HepG2 (cell line): ENCODE results near the gene NXPE1. TPM values are rescaled to one million over a fixed set of nuclear protein-coding genes. Genes with fewer than 3 reads are reported as not detected.
A peak's percentile ranks its signal among the peaks of the same experiment; 100 is the strongest.

ENCODE experiments used
- ATAC-seq: fragments of 200-7000 bp; cut with Tn5 transposase; 3 replicates; pipeline ENCODE4 v1.9.1; 2020; ENCODE audit warnings: mild to moderate bottlenecking, moderate library complexity
- BruUV-seq: library from RNA; stranded (reverse); fragments of 400-500 nt; replicated peaks from 2 replicates; lab custom pipeline; 2021; lab: Mats Ljungman, UMichigan
- CTCF ChIA-PET: fragments of 300-600 bp; formaldehyde crosslinking; extraction: SDS; loops from one replicate; lab custom pipeline; 2021; ENCODE audit warnings: low total read pairs, inconsistent platforms, low intra/inter-chr PET ratio; lab: Yijun Ruan, JAX
- POLR2A ChIA-PET: fragments of 350-600 bp; sonication (Branson Sonifier 250); formaldehyde crosslinking; loops from one replicate; lab custom pipeline; 2020; ENCODE audit warnings: antibody characterized with exemption, inconsistent platforms; lab: Yijun Ruan, JAX
- DNase-seq: peaks from one replicate; pipeline ENCODE4 v3.0.0-alpha.2; 2015; ENCODE audit warnings: low spot score
- FAIRE-seq: peaks from 3 replicates; lab custom pipeline; 2011; peaks lifted over from hg19 to GRCh38; lab: Jason Lieb, UNC
- H2AFZ ChIP-seq: one replicate; pipeline ENCODE4 v1.6.1; 2011; ENCODE audit warnings: low read length, inconsistent platforms
- H3K27ac ChIP-seq: fragments of 300-600 bp; 3 replicates; pipeline ENCODE4 v1.8.0; 2011; ENCODE audit warnings: mixed run types, mild to moderate bottlenecking, mixed read lengths, low read length, inconsistent platforms; ENCODE audit not compliant: insufficient read depth; ENCODE audit errors: extremely low read length
- H3K27me3 ChIP-seq, 2 experiments: fragments of 200-600 bp in 1 of 2; 2 replicates in 1 of 2; 3 replicates in 1 of 2; pipeline versions ENCODE4 v1.6.0 to v1.8.0; 2011; ENCODE audit warnings: low read length in 2 of 2, mild to moderate bottlenecking in 2 of 2, moderate library complexity in 2 of 2, inconsistent platforms in 1 of 2; ENCODE audit not compliant: insufficient read depth in 2 of 2, control insufficient read depth in 1 of 2
- H3K36me3 ChIP-seq, 2 experiments: fragments of 200-600 bp in 1 of 2; replicated peaks in 1 of 2; 2 replicates in 1 of 2; 3 replicates in 1 of 2; pipeline versions ENCODE4 v1.5.1 to v1.8.0; 2011; ENCODE audit warnings: low read length in 2 of 2, inconsistent platforms in 1 of 2; ENCODE audit not compliant: insufficient read depth in 2 of 2, control insufficient read depth in 1 of 2
- H3K4me1 ChIP-seq: 2 replicates; pipeline ENCODE4 v1.5.1; 2012; ENCODE audit warnings: low read length, inconsistent platforms; ENCODE audit not compliant: insufficient read depth
- H3K4me2 ChIP-seq: 2 replicates; pipeline ENCODE4 v1.6.0; 2011; ENCODE audit warnings: low read depth, low read length, inconsistent platforms
- H3K4me3 ChIP-seq, 3 experiments: fragments of 200-600 bp in 1 of 3; sonication (generic), shearing (Covaris generic) in 1 of 3; replicated peaks in 1 of 3; 2 replicates each; pipeline ENCODE4 v1.5.1; 2011 to 2016; ENCODE audit warnings: low read length in 3 of 3, inconsistent platforms in 2 of 3, low read depth in 2 of 3, mild to moderate bottlenecking in 2 of 3, control low read depth in 1 of 3, mixed read lengths in 1 of 3; ENCODE audit not compliant: insufficient read depth in 1 of 3
- H3K79me2 ChIP-seq: one replicate; pipeline ENCODE4 v1.6.1; 2011; ENCODE audit warnings: low read length, inconsistent platforms; ENCODE audit not compliant: insufficient read depth
- H3K9ac ChIP-seq: 2 replicates; pipeline ENCODE4 v1.6.0; 2011; ENCODE audit warnings: mild to moderate bottlenecking, low read depth, low read length, inconsistent platforms; ENCODE audit not compliant: insufficient read depth
- H3K9me3 ChIP-seq: 2 replicates; pipeline ENCODE4 v1.5.1; 2012; ENCODE audit warnings: mild to moderate bottlenecking, low read length
- H4K20me1 ChIP-seq: 2 replicates; pipeline ENCODE4 v1.6.0; 2011; ENCODE audit warnings: inconsistent platforms, mild to moderate bottlenecking, low read length, moderate library complexity; ENCODE audit not compliant: insufficient read depth
- ATF7 ChIP-seq, 2 experiments: fragments of 450-650 bp in 1 of 2; sonication (generic) in 1 of 2; formaldehyde crosslinking in 1 of 2; IDR thresholded peaks; 2 replicates each; pipeline versions ENCODE4 v1.4.0 to v1.6.1; 2016 to 2020; ENCODE audit warnings: antibody characterized with exemption in 1 of 2, mild to moderate bottlenecking in 1 of 2, missing genetic modification reagents in 1 of 2
- CREB1 ChIP-seq, 2 experiments: fragments of 450-650 bp in 1 of 2; IDR thresholded peaks; 2 replicates each; pipeline ENCODE4 v1.6.1; 2016 to 2017; ENCODE audit warnings: control low read depth in 1 of 2, mild to moderate bottlenecking in 1 of 2, missing compliant biosample characterization in 1 of 2, missing genetic modification characterization in 1 of 2
- CTCF ChIP-seq: sonication (generic); formaldehyde crosslinking; IDR thresholded peaks from 2 replicates; pipeline ENCODE4 v1.5.0; 2020; ENCODE audit warnings: mild to moderate bottlenecking, missing genetic modification reagents, moderate library complexity
- IRX3 ChIP-seq: sonication (generic); formaldehyde crosslinking; IDR thresholded peaks from 2 replicates; pipeline ENCODE4 v1.8.1; 2023; ENCODE audit warnings: mild to moderate bottlenecking, low read depth, missing genetic modification reagents, borderline replicate concordance
- JUNB ChIP-seq: sonication (generic); formaldehyde crosslinking; IDR thresholded peaks from 2 replicates; pipeline ENCODE4 v1.8.0; 2022; ENCODE audit warnings: missing genetic modification reagents, mild to moderate bottlenecking, borderline replicate concordance
- MED1 ChIP-seq: sonication (generic); formaldehyde crosslinking; IDR thresholded peaks from 2 replicates; pipeline ENCODE4 v1.4.0; 2020; ENCODE audit warnings: missing genetic modification reagents
- MTERF4 ChIP-seq: sonication (generic); formaldehyde crosslinking; IDR thresholded peaks from 2 replicates; pipeline ENCODE4 v1.8.0; 2023; ENCODE audit warnings: mild to moderate bottlenecking, missing genetic modification reagents
- SMYD3 ChIP-seq: sonication (generic); formaldehyde crosslinking; IDR thresholded peaks from 2 replicates; pipeline ENCODE4 v1.8.1; 2023; ENCODE audit warnings: mild to moderate bottlenecking, missing genetic modification reagents
- THRA ChIP-seq: sonication (generic); formaldehyde crosslinking; IDR thresholded peaks from 2 replicates; pipeline ENCODE4 v1.4.0; 2020; ENCODE audit warnings: missing genetic modification reagents, borderline replicate concordance
- ZBTB8A ChIP-seq: sonication (generic); formaldehyde crosslinking; IDR thresholded peaks from 2 replicates; pipeline ENCODE4 v1.4.0; 2020; ENCODE audit warnings: mild to moderate bottlenecking, low read depth, missing genetic modification reagents, borderline replicate concordance
- ZNF598 ChIP-seq: sonication (generic); formaldehyde crosslinking; IDR thresholded peaks from 2 replicates; pipeline ENCODE4 v1.5.1; 2020; ENCODE audit warnings: mild to moderate bottlenecking, missing genetic modification reagents, borderline replicate concordance
- ZSCAN29 ChIP-seq: sonication (generic); formaldehyde crosslinking; conservative IDR thresholded peaks from 2 replicates; pipeline ENCODE4 v1.4.0; 2020; ENCODE audit warnings: mild to moderate bottlenecking, missing genetic modification reagents
- ZSCAN30 ChIP-seq: sonication (generic); formaldehyde crosslinking; IDR thresholded peaks from 2 replicates; pipeline ENCODE4 v1.5.0; 2020; ENCODE audit warnings: mild to moderate bottlenecking, missing genetic modification reagents
- ZUFSP ChIP-seq: sonication (generic); formaldehyde crosslinking; IDR thresholded peaks from 2 replicates; pipeline ENCODE4 v1.9.0; 2021; ENCODE audit warnings: missing genetic modification reagents, mild to moderate bottlenecking, borderline replicate concordance
- WGBS: methylation state at CpG from one replicate; pipeline ENCODE4 v1.1.6; 2017; ENCODE audit warnings: low lambda C conversion rate; 5-methylcytosine and 5-hydroxymethylcytosine counted together
- in situ Hi-C: cut with HindIII; loops from 2 replicates; pipeline ENCODE4 v1.10.0; 2017; ENCODE audit warnings: low pct_unique_long_range_greater_than_20kb; ENCODE audit not compliant: extremely low pct_ligation_motif_present
- intact Hi-C: fragments of 100-400 bp; cut with micrococcal nuclease; formaldehyde crosslinking; loops from one replicate; pipeline ENCODE4 v1.10.0; 2022; ENCODE audit not compliant: unreplicated experiment
- polyA plus RNA-seq, 8 experiments: library from polyadenylated mRNA; depleted of rRNA in 3 of 8; stranded (reverse) in 7 of 8; unstranded in 1 of 8; fragments of >200 nt; fragmentation: Illumina TruSeq in 4 of 8; extraction: Trizol in 4 of 8; gene quantifications; 2 replicates each; pipeline versions ENCODE4 v1.2.1 to v1.2.3, GENCODE V29; 2011 to 2016; ENCODE audit warnings: low read depth in 4 of 8, missing spikeins in 1 of 8, mixed read lengths in 1 of 8; ENCODE audit not compliant: insufficient read depth in 1 of 8
- total RNA-seq, 5 experiments: library from RNA; depleted of rRNA; stranded (reverse); fragments of >200 nt; fragmentation: Illumina TruSeq; extraction: Trizol; gene quantifications; 2 replicates each; pipeline ENCODE4 v1.2.3, GENCODE V29; 2016; ENCODE audit warnings: low read depth in 1 of 5

The NXPE1 gene
- total and polyA plus RNA-seq, 2 of the 13 experiments (the other 11 are each of a cell fraction or from before 2014, with no cell fraction given): not detected

- no peak for ATAC-seq
- CTCF ChIA-PET: no interaction called here
- in situ Hi-C loops: no loop called here
These were observed 80.3 kb downstream of the NXPE1 start for GRCh38 chr11:114479331-114479730.

GRCh38 chr11:114478768-114479167, 80.9 kb downstream of the NXPE1 start:
- CTCF ChIA-PET: no interaction called here
- intact Hi-C loops: loop anchor here (5.0 kb wide), 1 partner anchor 131 kb away; no protein-coding TSS in a partner anchor
- no peak for FAIRE-seq
- no peak for TF ChIP-seq ZUFSP (CRISPR knock-in tag)
- no peak for TF ChIP-seq MED1 (CRISPR knock-in tag)
- TF ChIP-seq ZSCAN29 (CRISPR knock-in tag): no peak
- no peak for TF ChIP-seq THRA (CRISPR knock-in tag)
- no peak for TF ChIP-seq SMYD3 (CRISPR knock-in tag)
- TF ChIP-seq CTCF: peak; percentile 45
- TF ChIP-seq ZSCAN30 (CRISPR knock-in tag): no peak

More at GRCh38 chr11:114479331-114479730, 80.3 kb downstream of the NXPE1 start:
- H3K4me1 ChIP-seq: no peaks in the 10 kb centered on the region
- H3K27ac ChIP-seq: no peak overlapping the region
- FAIRE-seq (no peak), DNase-seq (no peak)
- POLR2A ChIA-PET: no interaction called here
- WGBS: 0% methylated on average over 1 of the region's 1 CpG
- H3K4me3 ChIP-seq: no peak overlapping the region
- no peaks in the 10 kb centered on the region for H4K20me1 ChIP-seq
- no peaks in the 10 kb centered on the region for H3K36me3 ChIP-seq
- BruUV-seq: no TSS peak
- no peak overlapping the region for H2AFZ ChIP-seq
- no peaks in the 10 kb centered on the region for H3K9me3 ChIP-seq
- H3K9ac ChIP-seq: no peak overlapping the region
- H3K79me2 ChIP-seq: no peaks in the 10 kb centered on the region
- H3K27me3 ChIP-seq: 0 out of 5 replicates have a peak, but pooled peaks cover 1 to 2% of the 10 kb centered on the region in 2 experiments
- no peak overlapping the region for H3K4me2 ChIP-seq
- intact Hi-C loops: loop anchor here (5.0 kb wide), 1 partner anchor 132 kb away; no protein-coding TSS in a partner anchor
- TF ChIP-seq CREB1 (IDR thresholded peaks at IDR 0.05): 0 out of 2 replicates have a peak, but pooled peaks have one; percentile 6
- TF ChIP-seq CREB1 (CRISPR knock-in tag; IDR thresholded peaks at IDR 0.05): no peak
- no peak for TF ChIP-seq ZNF598 (CRISPR knock-in tag)
- no peak for TF ChIP-seq JUNB
- TF ChIP-seq MTERF4 (CRISPR knock-in tag): no peak
- TF ChIP-seq ATF7 (IDR thresholded peaks at IDR 0.05): peak; percentile 75
- TF ChIP-seq ATF7 (CRISPR knock-in tag; IDR thresholded peaks at IDR 0.05): no peak
- TF ChIP-seq ZBTB8A: no peak
- TF ChIP-seq IRX3 (CRISPR knock-in tag): no peak

More at GRCh38 chr11:114478768-114479167, 80.9 kb downstream of the NXPE1 start:
- Histone ChIP-seq H3K27me3 (0 out of 5 replicates have a peak, but pooled peaks cover 1 to 3% of the 10 kb centered on the region in 2 experiments), H4K20me1 (no peaks in the 10 kb centered on the region), H3K9ac (no peak overlapping the region), H2AFZ (no peak overlapping the region), H3K4me3 (no peak overlapping the region), H3K79me2 (no peaks in the 10 kb centered on the region), H3K36me3 (no peaks in the 10 kb centered on the region), H3K4me2 (no peak overlapping the region), H3K27ac (no peak overlapping the region), H3K9me3 (no peaks in the 10 kb centered on the region), H3K4me1 (no peaks in the 10 kb centered on the region)
- ATAC-seq: peak; percentile 72
- WGBS: 22% methylated on average over 4 of the region's 4 CpGs
- DNase-seq: peak; percentile 34
- BruUV-seq: no TSS peak
- in situ Hi-C loops: no loop called here
- POLR2A ChIA-PET: no interaction called here
